Astrocyte (in vitro differentiated cells and primary cell): ENCODE results near the gene ZCCHC3. TPM values are rescaled to one million over a fixed set of nuclear protein-coding genes. Genes with fewer than 3 reads are reported as not detected.

Experiments
- DNase-seq: peaks from one replicate; pipeline ENCODE4 v3.0.0-alpha.2; 2010; ENCODE audit warnings: low read depth
- FAIRE-seq: peaks from 2 replicates; lab custom pipeline; 2011; peaks lifted over from hg19 to GRCh38; lab: Jason Lieb, UNC
- H2AFZ ChIP-seq: 2 replicates; pipeline ENCODE4 v1.6.0; 2012; ENCODE audit warnings: low read depth, low read length, inconsistent platforms
- H3K27ac ChIP-seq: 2 replicates; pipeline ENCODE4 v1.5.1; 2011; ENCODE audit warnings: low read depth, low read length, inconsistent platforms
- H3K27me3 ChIP-seq: 2 replicates; pipeline ENCODE4 v1.6.0; 2011; ENCODE audit warnings: low read length, inconsistent platforms; ENCODE audit not compliant: insufficient read depth
- H3K36me3 ChIP-seq: 2 replicates; pipeline ENCODE4 v1.5.1; 2011; ENCODE audit warnings: low read length, inconsistent platforms; ENCODE audit not compliant: insufficient read depth
- H3K4me1 ChIP-seq: 2 replicates; pipeline ENCODE4 v1.5.1; 2011; ENCODE audit warnings: low read length, inconsistent platforms; ENCODE audit not compliant: insufficient read depth
- H3K4me2 ChIP-seq: 2 replicates; pipeline ENCODE4 v1.6.0; 2012; ENCODE audit warnings: low read length, inconsistent platforms
- H3K4me3 ChIP-seq: 2 replicates; pipeline ENCODE4 v1.5.1; 2011; ENCODE audit warnings: low read depth, mild to moderate bottlenecking, low read length, inconsistent platforms; ENCODE audit not compliant: insufficient read depth
- H3K79me2 ChIP-seq: 2 replicates; pipeline ENCODE4 v1.6.0; 2012; ENCODE audit warnings: mild to moderate bottlenecking, low read length, inconsistent platforms; ENCODE audit not compliant: insufficient read depth
- H3K9ac ChIP-seq: 2 replicates; pipeline ENCODE4 v1.6.0; 2012; ENCODE audit warnings: mild to moderate bottlenecking, low read length, inconsistent platforms
- H3K9me3 ChIP-seq: 2 replicates; pipeline ENCODE4 v1.5.1; 2012; ENCODE audit warnings: low read depth, mild to moderate bottlenecking, low read length, inconsistent platforms; ENCODE audit not compliant: insufficient read depth
- H4K20me1 ChIP-seq: 2 replicates; pipeline ENCODE4 v1.6.0; 2012; ENCODE audit warnings: low read length, inconsistent platforms; ENCODE audit not compliant: insufficient read depth
- H3K27ac Mint-ChIP-seq: one replicate; pipeline ENCODE4 v1.8.0; 2021; ENCODE audit warnings: mild to moderate bottlenecking, mixed read lengths; ENCODE audit not compliant: unreplicated experiment
- H3K27me3 Mint-ChIP-seq: one replicate; pipeline ENCODE4 v1.8.0; 2021; ENCODE audit warnings: low read depth, mixed read lengths; ENCODE audit not compliant: unreplicated experiment
- H3K36me3 Mint-ChIP-seq: one replicate; pipeline ENCODE4 v1.8.0; 2021; ENCODE audit warnings: low read depth, mixed read lengths; ENCODE audit not compliant: unreplicated experiment
- H3K4me1 Mint-ChIP-seq: one replicate; pipeline ENCODE4 v1.8.0; 2021; ENCODE audit warnings: low read depth, mixed read lengths; ENCODE audit not compliant: unreplicated experiment
- H3K4me3 Mint-ChIP-seq: one replicate; pipeline ENCODE4 v1.8.0; 2021; ENCODE audit warnings: mild to moderate bottlenecking, moderate library complexity, mixed read lengths; ENCODE audit not compliant: unreplicated experiment
- H3K9me3 Mint-ChIP-seq: one replicate; pipeline ENCODE4 v1.8.0; 2021; ENCODE audit warnings: mild to moderate bottlenecking, mixed read lengths; ENCODE audit not compliant: unreplicated experiment
- EZH2 ChIP-seq: IDR thresholded peaks from 2 replicates; pipeline ENCODE4 v1.6.1; 2012; ENCODE audit warnings: mild to moderate bottlenecking, low read length, inconsistent platforms; ENCODE audit not compliant: insufficient read depth
- total RNA-seq: library from RNA; stranded (reverse); gene quantifications from 2 replicates; pipeline ENCODE4 v1.2.1, GENCODE V29; 2021
- TF ChIP-seq, protein P1 (sequence below): IDR thresholded peaks from 2 replicates; pipeline ENCODE4 v1.5.1; 2011; ENCODE audit warnings: low read depth, mild to moderate bottlenecking, inconsistent platforms, low read length, moderate library complexity; ENCODE audit not compliant: insufficient read depth

Gene ZCCHC3
- total RNA-seq, 1 donor from 2014 or later: 18.6 TPM

DNA sequence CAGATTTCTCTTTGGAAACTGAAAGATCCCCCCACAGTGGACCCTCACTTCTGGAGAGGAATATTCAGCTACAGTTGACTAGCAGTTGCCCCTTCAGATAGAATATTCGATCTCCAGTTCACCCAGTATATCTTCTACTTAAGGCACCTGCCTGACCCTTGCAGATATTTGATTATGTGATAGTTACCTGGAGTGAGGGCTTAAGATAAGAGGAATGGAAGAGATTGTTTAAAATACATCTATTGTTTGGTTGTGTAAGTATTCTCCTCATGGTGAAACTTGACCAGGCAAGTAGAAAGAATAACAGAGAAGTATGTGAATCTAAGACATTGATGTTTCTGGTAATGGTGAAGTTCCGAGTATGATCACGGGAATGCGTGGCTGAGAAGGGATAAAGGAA lies 1.6 kb upstream of the ZCCHC3 start:
- peak overlapping the region; percentile 62 for H3K4me3 Mint-ChIP-seq
- Histone ChIP-seq H3K9me3 (no peaks in the 10 kb centered on the region), H4K20me1 (peaks cover 27% of the 10 kb centered on the region), H3K4me2 (no peak overlapping the region), H3K79me2 (peaks cover 41% of the 10 kb centered on the region), H3K4me1 (peaks cover 32% of the 10 kb centered on the region), H2AFZ (no peak overlapping the region), H3K27ac (no peak overlapping the region), H3K4me3 (no peak overlapping the region), H3K36me3 (no peaks in the 10 kb centered on the region), H3K27me3 (no peaks in the 10 kb centered on the region), H3K9ac (no peak overlapping the region)
- TF ChIP-seq, protein P1, sequence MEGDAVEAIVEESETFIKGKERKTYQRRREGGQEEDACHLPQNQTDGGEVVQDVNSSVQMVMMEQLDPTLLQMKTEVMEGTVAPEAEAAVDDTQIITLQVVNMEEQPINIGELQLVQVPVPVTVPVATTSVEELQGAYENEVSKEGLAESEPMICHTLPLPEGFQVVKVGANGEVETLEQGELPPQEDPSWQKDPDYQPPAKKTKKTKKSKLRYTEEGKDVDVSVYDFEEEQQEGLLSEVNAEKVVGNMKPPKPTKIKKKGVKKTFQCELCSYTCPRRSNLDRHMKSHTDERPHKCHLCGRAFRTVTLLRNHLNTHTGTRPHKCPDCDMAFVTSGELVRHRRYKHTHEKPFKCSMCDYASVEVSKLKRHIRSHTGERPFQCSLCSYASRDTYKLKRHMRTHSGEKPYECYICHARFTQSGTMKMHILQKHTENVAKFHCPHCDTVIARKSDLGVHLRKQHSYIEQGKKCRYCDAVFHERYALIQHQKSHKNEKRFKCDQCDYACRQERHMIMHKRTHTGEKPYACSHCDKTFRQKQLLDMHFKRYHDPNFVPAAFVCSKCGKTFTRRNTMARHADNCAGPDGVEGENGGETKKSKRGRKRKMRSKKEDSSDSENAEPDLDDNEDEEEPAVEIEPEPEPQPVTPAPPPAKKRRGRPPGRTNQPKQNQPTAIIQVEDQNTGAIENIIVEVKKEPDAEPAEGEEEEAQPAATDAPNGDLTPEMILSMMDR: no peak
- no peak for TF ChIP-seq EZH2
- no peaks in the 10 kb centered on the region for H3K9me3 Mint-ChIP-seq
- H3K27ac Mint-ChIP-seq: no peak overlapping the region
- H3K27me3 Mint-ChIP-seq: no peaks in the 10 kb centered on the region
- peaks cover 8% of the 10 kb centered on the region for H3K4me1 Mint-ChIP-seq
- no peak for DNase-seq
- FAIRE-seq: no peak
- no peaks in the 10 kb centered on the region for H3K36me3 Mint-ChIP-seq

DNA sequence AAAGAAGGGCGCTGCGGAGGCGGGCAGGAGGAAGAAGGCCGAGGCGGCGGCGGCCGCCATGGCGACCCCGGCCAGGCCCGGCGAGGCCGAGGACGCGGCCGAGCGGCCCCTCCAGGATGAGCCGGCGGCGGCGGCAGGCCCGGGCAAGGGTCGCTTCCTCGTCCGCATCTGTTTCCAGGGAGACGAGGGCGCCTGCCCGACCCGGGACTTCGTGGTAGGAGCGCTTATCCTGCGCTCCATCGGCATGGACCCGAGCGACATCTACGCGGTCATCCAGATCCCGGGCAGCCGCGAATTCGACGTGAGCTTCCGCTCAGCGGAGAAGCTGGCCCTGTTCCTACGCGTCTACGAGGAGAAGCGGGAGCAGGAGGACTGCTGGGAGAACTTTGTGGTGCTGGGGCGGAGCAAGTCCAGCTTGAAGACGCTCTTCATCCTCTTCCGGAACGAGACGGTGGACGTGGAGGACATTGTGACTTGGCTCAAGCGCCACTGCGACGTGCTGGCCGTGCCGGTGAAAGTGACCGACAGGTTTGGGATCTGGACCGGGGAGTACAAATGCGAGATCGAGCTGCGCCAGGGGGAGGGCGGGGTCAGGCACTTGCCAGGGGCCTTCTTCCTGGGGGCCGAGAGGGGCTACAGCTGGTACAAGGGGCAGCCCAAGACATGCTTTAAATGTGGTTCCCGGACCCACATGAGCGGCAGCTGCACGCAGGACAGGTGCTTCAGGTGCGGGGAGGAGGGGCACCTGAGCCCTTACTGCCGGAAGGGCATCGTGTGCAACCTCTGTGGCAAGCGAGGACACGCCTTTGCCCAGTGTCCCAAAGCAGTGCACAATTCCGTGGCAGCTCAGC lies 780 bp downstream of the ZCCHC3 start:
- no peak for TF ChIP-seq EZH2
- TF ChIP-seq, protein P1: no peak
- H3K27ac Mint-ChIP-seq: peak overlapping the region; percentile 88
- Histone ChIP-seq H3K79me2 (peaks cover 48% of the 10 kb centered on the region), H2AFZ (peak overlapping the region; percentile 88), H3K9me3 (no peaks in the 10 kb centered on the region), H3K4me2 (peak overlapping the region; percentile 99), H4K20me1 (peaks cover 33% of the 10 kb centered on the region), H3K27ac (peak overlapping the region; percentile 93), H3K27me3 (no peaks in the 10 kb centered on the region), H3K4me1 (peaks cover 26% of the 10 kb centered on the region), H3K4me3 (peak overlapping the region; percentile 96), H3K36me3 (no peaks in the 10 kb centered on the region), H3K9ac (peak overlapping the region; percentile 94)
- no peaks in the 10 kb centered on the region for H3K27me3 Mint-ChIP-seq
- no peaks in the 10 kb centered on the region for H3K9me3 Mint-ChIP-seq
- DNase-seq (peak; percentile 59), FAIRE-seq (no peak)
- H3K4me1 Mint-ChIP-seq: peaks cover 27% of the 10 kb centered on the region
- no peaks in the 10 kb centered on the region for H3K36me3 Mint-ChIP-seq
- H3K4me3 Mint-ChIP-seq: peak overlapping the region; percentile 98
